CD14-positive monocyte (primary cell): Measurements from ENCODE around the gene SNX19. TPM values are rescaled to one million over a fixed set of nuclear protein-coding genes. Genes with fewer than 3 reads are reported as not detected.

Source experiments
- DNase-seq, 3 donors: peaks; one replicate each; pipeline ENCODE4 v3.0.0-alpha.2; 2011 to 2022
- H2AFZ ChIP-seq: 2 replicates; pipeline ENCODE4 v1.6.0; 2012; ENCODE audit warnings: mild to moderate bottlenecking, low read depth, low read length, inconsistent platforms; ENCODE audit not compliant: insufficient read depth, poor library complexity, severe bottlenecking
- H3K27ac ChIP-seq, 2 donors: 1 replicate in 1 of 2; 2 replicates in 1 of 2; pipeline ENCODE4 v1.5.1; 2012 to 2013; ENCODE audit warnings: low read length in 2 of 2, control low read depth in 1 of 2, inconsistent platforms in 1 of 2, low read depth in 1 of 2, mild to moderate bottlenecking in 1 of 2
- H3K27me3 ChIP-seq, 2 donors: one replicate each; pipeline versions ENCODE4 v1.6.0 to v1.6.1; 2011 to 2013; ENCODE audit warnings: low read length in 2 of 2; ENCODE audit not compliant: control insufficient read depth in 2 of 2, insufficient read depth in 2 of 2
- H3K36me3 ChIP-seq, 2 donors: replicated peaks in 1 of 2; 1 replicate in 1 of 2; 2 replicates in 1 of 2; pipeline versions ENCODE4 v1.5.1 to v1.6.1; 2012 to 2013; ENCODE audit warnings: low read length in 2 of 2, control low read depth in 1 of 2, inconsistent platforms in 1 of 2, mild to moderate bottlenecking in 1 of 2; ENCODE audit not compliant: insufficient read depth in 2 of 2, control insufficient read depth in 1 of 2
- H3K4me1 ChIP-seq, 2 donors: 1 replicate in 1 of 2; 2 replicates in 1 of 2; pipeline versions ENCODE4 v1.5.1 to v1.6.1; 2012 to 2013; ENCODE audit warnings: low read length in 2 of 2, control low read depth in 1 of 2, inconsistent platforms in 1 of 2, mild to moderate bottlenecking in 1 of 2, moderate library complexity in 1 of 2; ENCODE audit not compliant: insufficient read depth in 2 of 2, control insufficient read depth in 1 of 2
- H3K4me2 ChIP-seq: replicated peaks from 2 replicates; pipeline ENCODE3; 2012; ENCODE audit warnings: low read length, moderate library complexity, mild to moderate bottlenecking; ENCODE audit not compliant: poor library complexity, severe bottlenecking; ENCODE audit errors: extremely low read depth
- H3K4me3 ChIP-seq, 3 experiments: fragments of 200-600 bp in 1 of 3; sonication (generic) in 1 of 3; replicated peaks in 1 of 3; 1 replicate in 2 of 3; 2 replicates in 1 of 3; pipeline ENCODE4 v1.5.1; 2011 to 2013; ENCODE audit warnings: low read length in 3 of 3, mild to moderate bottlenecking in 3 of 3, control low read depth in 2 of 3, low read depth in 2 of 3, inconsistent platforms in 1 of 3, moderate library complexity in 1 of 3
- H3K79me2 ChIP-seq: 2 replicates; pipeline ENCODE4 v1.6.0; 2012; ENCODE audit warnings: mild to moderate bottlenecking, control low read depth, inconsistent platforms, low read length, moderate library complexity; ENCODE audit not compliant: insufficient read depth
- H3K9ac ChIP-seq: 2 replicates; pipeline ENCODE4 v1.6.0; 2017; ENCODE audit warnings: low read length, mild to moderate bottlenecking; ENCODE audit not compliant: insufficient read depth, poor library complexity, severe bottlenecking
- H3K9me3 ChIP-seq, 2 donors: replicated peaks in 1 of 2; 1 replicate in 1 of 2; 2 replicates in 1 of 2; pipeline versions ENCODE4 v1.5.1 to v1.6.1; 2012 to 2013; ENCODE audit warnings: low read length in 2 of 2, control low read depth in 1 of 2; ENCODE audit not compliant: control insufficient read depth in 1 of 2, insufficient read depth in 1 of 2
- H4K20me1 ChIP-seq: 2 replicates; pipeline ENCODE4 v1.6.0; 2012; ENCODE audit warnings: mild to moderate bottlenecking, low read length, control low read depth, moderate library complexity; ENCODE audit not compliant: insufficient read depth
- H3K27ac Mint-ChIP-seq, 7 donors: one replicate each; pipeline ENCODE4 v1.8.0; 2020; ENCODE audit warnings: mild to moderate bottlenecking in 7 of 7, mixed read lengths in 7 of 7, moderate library complexity in 6 of 7, inconsistent platforms in 2 of 7
- H3K27me3 Mint-ChIP-seq, 3 donors: one replicate each; pipeline ENCODE4 v1.8.0; 2021 to 2022; ENCODE audit warnings: low read depth in 3 of 3, mild to moderate bottlenecking in 3 of 3, mixed read lengths in 3 of 3, moderate library complexity in 3 of 3, inconsistent platforms in 1 of 3
- H3K36me3 Mint-ChIP-seq, 2 donors: one replicate each; pipeline ENCODE4 v1.8.0; 2020; ENCODE audit warnings: mixed read lengths in 2 of 2, inconsistent platforms in 1 of 2, mild to moderate bottlenecking in 1 of 2
- H3K4me1 Mint-ChIP-seq: one replicate; pipeline ENCODE4 v1.8.0; 2020; ENCODE audit warnings: mild to moderate bottlenecking, mixed read lengths
- H3K4me3 Mint-ChIP-seq, 2 donors: one replicate each; pipeline ENCODE4 v1.8.0; 2020; ENCODE audit warnings: mild to moderate bottlenecking in 2 of 2, mixed read lengths in 2 of 2, moderate library complexity in 1 of 2
- H3K9me3 Mint-ChIP-seq, 7 donors: one replicate each; pipeline ENCODE4 v1.8.0; 2020 to 2022; ENCODE audit warnings: mixed read lengths in 7 of 7, mild to moderate bottlenecking in 6 of 7, moderate library complexity in 6 of 7, inconsistent platforms in 2 of 7
- CTCF ChIP-seq: fragments of 200-600 bp; IDR thresholded peaks from one replicate; pipeline ENCODE4 v1.8.0; 2022; ENCODE audit warnings: antibody characterized with exemption, mild to moderate bottlenecking
- WGBS: methylation state at CpG from one replicate; pipeline ENCODE4 v1.1.5; 2013; ENCODE audit warnings: missing lambda C conversion rate; ENCODE audit not compliant: insufficient coverage; 5-methylcytosine and 5-hydroxymethylcytosine counted together
- intact Hi-C, 2 donors: fragments of 100-400 bp; cut with micrococcal nuclease; formaldehyde crosslinking; loops; one replicate each; pipeline versions ENCODE4 v1.15.0 to v1.15.1; 2023
- polyA plus RNA-seq, 3 donors: library from polyadenylated mRNA; depleted of rRNA in 1 of 3; unstranded in 2 of 3; stranded (reverse) in 1 of 3; fragments of 300-500 nt in 2 of 3; fragments of >200 nt in 1 of 3; fragmentation: Illumina TruSeq in 2 of 3; gene quantifications; 1 replicate in 2 of 3; 2 replicates in 1 of 3; pipeline ENCODE4 v1.2.3, GENCODE V29; 2012 to 2021

Gene SNX19
- polyA plus RNA-seq, 3 donors = 13.6 to 23.3 (median 17.6) TPM

- Mint-ChIP-seq H3K4me1 (no peaks in the 10 kb centered on the region), H3K27me3 (no peaks in the 10 kb centered on the region), H3K4me3 (no peak overlapping the region), H3K9me3 (no peaks in the 10 kb centered on the region), H3K36me3 (peaks cover 89 to 94% of the 10 kb centered on the region in 2 donors), H3K27ac (no peak overlapping the region)
- no peak overlapping the region for H3K27ac ChIP-seq
- no peak overlapping the region for H3K9ac ChIP-seq
- intact Hi-C loops = no loop called here
- WGBS = no CpG with 5 or more reads among the region's 1 CpG
- no peak overlapping the region for H3K4me3 ChIP-seq
- H3K79me2 ChIP-seq = no peaks in the 10 kb centered on the region
- no peaks in the 10 kb centered on the region for H3K27me3 ChIP-seq
- H3K36me3 ChIP-seq = peaks cover 74 to 97% of the 10 kb centered on the region in 2 donors
- H4K20me1 ChIP-seq = no peaks in the 10 kb centered on the region
- no peaks in the 10 kb centered on the region for H3K4me1 ChIP-seq
- no peak for TF ChIP-seq CTCF
- no peak overlapping the region for H2AFZ ChIP-seq
- H3K9me3 ChIP-seq = no peaks in the 10 kb centered on the region
- no peak for DNase-seq
- H3K4me2 ChIP-seq = no peak overlapping the region
Measured at GRCh38 chr11:130874396-130874795, 41.9 kb downstream of the SNX19 start.

GRCh38 chr11:130873761-130874160 lies 42.5 kb downstream of the SNX19 start:
- Histone ChIP-seq H3K9me3 (no peaks in the 10 kb centered on the region), H2AFZ (no peak overlapping the region), H3K79me2 (no peaks in the 10 kb centered on the region), H4K20me1 (no peaks in the 10 kb centered on the region), H3K36me3 (peaks cover 71 to 97% of the 10 kb centered on the region in 2 donors), H3K9ac (no peak overlapping the region), H3K4me1 (no peaks in the 10 kb centered on the region), H3K4me3 (no peak overlapping the region), H3K27me3 (no peaks in the 10 kb centered on the region), H3K4me2 (no peak overlapping the region), H3K27ac (no peak overlapping the region)
- no peak for DNase-seq
- TF ChIP-seq CTCF = no peak
- intact Hi-C loops = no loop called here
- WGBS = 100% methylated on average over 1 of the region's 1 CpG
- H3K4me3 Mint-ChIP-seq = no peak overlapping the region
- H3K27ac Mint-ChIP-seq = no peak overlapping the region
- no peaks in the 10 kb centered on the region for H3K9me3 Mint-ChIP-seq
- no peaks in the 10 kb centered on the region for H3K27me3 Mint-ChIP-seq
- peaks cover 86 to 91% of the 10 kb centered on the region in 2 donors for H3K36me3 Mint-ChIP-seq
- H3K4me1 Mint-ChIP-seq = no peaks in the 10 kb centered on the region
